Sigmoid colon (tissue), 7 donors: ENCODE data around the gene TSPAN9. TPM values are rescaled to one million over a fixed set of nuclear protein-coding genes. Genes with fewer than 3 reads are reported as not detected.

ENCODE experiments used
- DNase-seq: peaks from one replicate; pipeline ENCODE4 v3.0.0-alpha.2; 2019
- H3K27ac ChIP-seq, 4 donors: fragments of 200-600 bp; sonication (generic); one replicate each; pipeline ENCODE4 v1.5.1; 2016 to 2019; ENCODE audit warnings: mild to moderate bottlenecking in 1 of 4
- H3K27me3 ChIP-seq, 3 donors: fragments of 200-600 bp; sonication (generic); one replicate each; pipeline ENCODE4 v1.5.1; 2019; ENCODE audit warnings: mild to moderate bottlenecking in 1 of 3
- H3K36me3 ChIP-seq, 4 donors: fragments of 200-600 bp; sonication (generic); one replicate each; pipeline ENCODE4 v1.5.1; 2016 to 2019
- H3K4me1 ChIP-seq, 4 donors: fragments of 200-600 bp; sonication (generic); one replicate each; pipeline ENCODE4 v1.5.1; 2017 to 2019
- H3K4me3 ChIP-seq, 4 donors: fragments of 200-600 bp; sonication (generic); one replicate each; pipeline ENCODE4 v1.5.1; 2017 to 2019; ENCODE audit warnings: mild to moderate bottlenecking in 2 of 4, moderate library complexity in 1 of 4
- H3K9me3 ChIP-seq, 4 donors: fragments of 200-600 bp in 3 of 4; sonication (generic) in 3 of 4; one replicate each; pipeline versions ENCODE4 v1.5.1 to v1.6.1; 2013 to 2019
- EP300 ChIP-seq, 4 donors: sonication (generic); formaldehyde crosslinking; IDR thresholded peaks; one replicate each; pipeline ENCODE4 v1.6.1; 2017; ENCODE audit warnings: antibody characterized with exemption in 4 of 4
- POLR2A ChIP-seq, 2 donors: fragments of 450-650 bp; IDR thresholded peaks; one replicate each; pipeline ENCODE4 v1.6.1; 2016; ENCODE audit warnings: antibody characterized with exemption in 2 of 2, mild to moderate bottlenecking in 2 of 2, moderate library complexity in 2 of 2
- POLR2AphosphoS5 ChIP-seq, 4 donors: sonication (generic); formaldehyde crosslinking; IDR thresholded peaks; one replicate each; pipeline ENCODE4 v1.6.1; 2017; ENCODE audit warnings: antibody characterized with exemption in 4 of 4
- WGBS, 2 donors: extraction: QIAGEN DNeasy Blood & Tissue Kit; methylation state at CpG; one replicate each; pipeline ENCODE4 v1.1.7; 2013; 5-methylcytosine and 5-hydroxymethylcytosine counted together
- intact Hi-C: fragments of 100-400 bp; cut with DNase I; formaldehyde crosslinking; loops from one replicate; pipeline ENCODE4 v1.15.1; 2023
- polyA plus RNA-seq, 3 donors: library from polyadenylated mRNA; stranded (reverse); fragments of 200-250 nt; gene quantifications; one replicate each; pipeline ENCODE4 v1.2.3, GENCODE V29; 2013
- total RNA-seq, 4 donors: library from RNA; depleted of rRNA; stranded (reverse); fragments of >200 nt; gene quantifications; one replicate each; pipeline ENCODE4 v1.1.0, GENCODE V29; 2016
- TF ChIP-seq, protein P1 (sequence below), 4 experiments: fragments of 450-650 bp in 3 of 4; fragments of 200-600 bp in 1 of 4; IDR thresholded peaks; one replicate each; pipeline ENCODE4 v1.5.1; 2016 to 2019; ENCODE audit warnings: antibody characterized with exemption in 4 of 4, mild to moderate bottlenecking in 3 of 4, moderate library complexity in 2 of 4
- donor health status: healthy with polysubstance abuse.
- donor health status: Bipolar disorder and iron deficiency.
- donor health status: healthy.

The TSPAN9 gene
- total and polyA plus RNA-seq, 7 donors = 0.92 to 28.0 (median 18.2) TPM

DNA sequence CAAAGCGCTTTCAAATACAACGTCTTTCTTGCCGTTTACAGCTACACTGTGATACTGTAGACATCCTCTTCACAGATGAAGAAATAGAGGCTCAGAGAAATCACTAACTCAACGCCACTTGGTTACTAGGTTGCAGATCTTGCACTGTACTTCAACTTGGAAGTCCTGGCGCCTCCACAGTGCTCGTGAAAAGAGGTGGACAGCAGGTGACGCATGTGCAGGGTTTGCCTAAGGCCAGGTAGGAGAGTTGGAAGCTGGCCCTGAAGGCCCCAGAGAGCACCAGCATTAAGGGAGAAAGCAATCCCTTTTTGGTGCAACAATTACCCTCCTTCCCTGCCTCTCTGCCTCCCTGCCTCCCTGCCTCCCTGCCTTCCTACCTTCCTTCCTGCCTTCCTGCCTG, 22.8 kb upstream of the TSPAN9 start:
- no peak for DNase-seq
- intact Hi-C loops = no loop called here
- Histone ChIP-seq H3K4me1 (peaks cover 0 to 23% (median 18%) of the 10 kb centered on the region in 4 donors), H3K36me3 (no peaks in the 10 kb centered on the region), H3K27ac (peak overlapping the region in 2 of 4 donors; percentile 76 to 78), H3K27me3 (no peaks in the 10 kb centered on the region), H3K4me3 (no peak overlapping the region), H3K9me3 (no peaks in the 10 kb centered on the region)
- WGBS, 2 donors = 78 to 84% methylated on average over 7 of the region's 7 CpGs
- TF ChIP-seq POLR2AphosphoS5 (IDR thresholded peaks at IDR 0.05) (no peak), POLR2A (IDR thresholded peaks at IDR 0.05) (no peak), EP300 (IDR thresholded peaks at IDR 0.05) (no peak)
- TF ChIP-seq, protein P1, sequence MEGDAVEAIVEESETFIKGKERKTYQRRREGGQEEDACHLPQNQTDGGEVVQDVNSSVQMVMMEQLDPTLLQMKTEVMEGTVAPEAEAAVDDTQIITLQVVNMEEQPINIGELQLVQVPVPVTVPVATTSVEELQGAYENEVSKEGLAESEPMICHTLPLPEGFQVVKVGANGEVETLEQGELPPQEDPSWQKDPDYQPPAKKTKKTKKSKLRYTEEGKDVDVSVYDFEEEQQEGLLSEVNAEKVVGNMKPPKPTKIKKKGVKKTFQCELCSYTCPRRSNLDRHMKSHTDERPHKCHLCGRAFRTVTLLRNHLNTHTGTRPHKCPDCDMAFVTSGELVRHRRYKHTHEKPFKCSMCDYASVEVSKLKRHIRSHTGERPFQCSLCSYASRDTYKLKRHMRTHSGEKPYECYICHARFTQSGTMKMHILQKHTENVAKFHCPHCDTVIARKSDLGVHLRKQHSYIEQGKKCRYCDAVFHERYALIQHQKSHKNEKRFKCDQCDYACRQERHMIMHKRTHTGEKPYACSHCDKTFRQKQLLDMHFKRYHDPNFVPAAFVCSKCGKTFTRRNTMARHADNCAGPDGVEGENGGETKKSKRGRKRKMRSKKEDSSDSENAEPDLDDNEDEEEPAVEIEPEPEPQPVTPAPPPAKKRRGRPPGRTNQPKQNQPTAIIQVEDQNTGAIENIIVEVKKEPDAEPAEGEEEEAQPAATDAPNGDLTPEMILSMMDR (IDR thresholded peaks at IDR 0.05) = no peak

DNA sequence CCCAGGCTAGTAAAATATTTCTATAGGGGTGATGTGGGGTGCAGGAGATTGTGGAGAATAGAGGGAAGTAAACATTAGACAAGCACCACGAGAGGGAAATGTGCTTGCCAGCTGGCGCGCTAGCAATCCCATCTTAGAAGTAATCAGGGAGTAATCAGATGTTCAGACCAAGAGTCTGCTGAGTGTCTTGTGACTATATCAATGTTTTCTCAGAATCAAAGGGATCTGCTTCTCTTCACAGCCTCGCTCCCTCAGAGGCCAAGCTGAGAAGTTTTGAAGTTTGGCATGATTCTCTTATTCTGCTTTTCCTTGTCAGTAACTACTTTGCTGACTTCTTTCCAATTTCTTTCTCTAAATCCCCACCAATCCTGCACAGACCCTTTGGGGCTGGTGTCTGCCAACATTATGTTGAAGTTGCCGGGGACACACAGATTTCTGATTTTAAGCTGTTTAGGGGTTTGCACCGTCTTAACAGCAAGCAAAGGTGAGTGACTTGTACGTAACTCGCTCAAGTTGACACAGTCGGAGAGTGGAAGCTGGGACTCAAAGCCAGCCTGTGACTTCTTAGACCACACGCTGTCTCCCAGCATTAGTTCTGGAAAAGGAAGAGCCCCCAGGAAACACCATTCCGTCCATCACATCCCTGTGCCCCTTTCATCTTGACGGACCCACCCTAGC, 22.0 kb upstream of the TSPAN9 start:
- H3K27me3 ChIP-seq = no peaks in the 10 kb centered on the region
- TF ChIP-seq POLR2A (IDR thresholded peaks at IDR 0.05) (no peak), EP300 (IDR thresholded peaks at IDR 0.05) (peak in 1 of 4 donors; percentile 45), POLR2AphosphoS5 (IDR thresholded peaks at IDR 0.05) (peak; percentile 34 to 79 (median 74))
- TF ChIP-seq, protein P1 (IDR thresholded peaks at IDR 0.05) = no peak
- DNase-seq = peak; percentile 84
- intact Hi-C loops = no loop called here
- 68 to 69% methylated on average over 12 of the region's 12 CpGs for WGBS, 2 donors
- H3K9me3 ChIP-seq = no peaks in the 10 kb centered on the region
- H3K36me3 ChIP-seq = no peaks in the 10 kb centered on the region
- peaks cover 0 to 23% (median 18%) of the 10 kb centered on the region in 4 donors for H3K4me1 ChIP-seq
- peak overlapping the region in 2 of 4 donors; percentile 6 to 19 for H3K4me3 ChIP-seq
- peak overlapping the region in 3 of 4 donors; percentile 64 to 78 (median 76) for H3K27ac ChIP-seq

DNA sequence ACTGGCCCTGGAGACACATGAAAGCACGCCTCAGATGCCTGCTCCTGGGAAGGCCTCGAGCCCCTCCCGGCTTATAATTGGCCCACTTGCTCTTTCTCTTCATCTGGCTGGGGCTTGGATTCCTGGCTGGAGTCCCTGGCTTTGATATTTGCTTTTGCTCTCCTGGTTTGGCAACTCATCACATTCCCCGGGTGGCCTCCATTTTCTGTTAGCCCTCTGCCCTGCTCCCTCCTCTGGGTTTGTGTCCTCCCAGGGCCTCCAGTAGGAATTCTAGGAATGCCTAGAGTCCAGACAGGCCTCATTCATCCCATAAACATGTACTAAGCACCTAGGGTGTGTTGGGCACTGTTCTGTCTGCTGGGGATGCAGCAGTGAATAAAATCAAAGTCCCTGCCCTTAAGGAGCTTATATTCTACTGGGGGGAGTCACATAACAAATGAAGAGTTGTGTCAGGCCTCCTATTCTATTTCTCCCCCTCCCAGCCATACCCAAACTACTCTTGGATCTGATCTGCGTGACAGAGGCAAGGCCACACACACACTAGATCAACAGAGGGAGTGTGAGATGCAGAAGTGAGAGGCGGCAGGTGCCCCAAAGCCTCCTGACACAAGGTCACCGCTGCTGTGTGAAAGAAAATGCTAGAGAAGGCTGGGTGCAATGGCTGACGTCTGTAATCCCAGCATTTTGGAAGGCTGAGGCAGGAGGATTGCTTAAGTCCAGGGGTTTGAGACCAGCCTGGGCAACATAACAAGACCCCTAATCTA, 21.3 kb upstream of the TSPAN9 start:
- 69 to 80% methylated on average over 8 of the region's 8 CpGs for WGBS, 2 donors
- intact Hi-C loops = no loop called here
- TF ChIP-seq, protein P1 (IDR thresholded peaks at IDR 0.05) = no peak
- TF ChIP-seq POLR2AphosphoS5 (IDR thresholded peaks at IDR 0.05) = no peak
- TF ChIP-seq EP300 (IDR thresholded peaks at IDR 0.05) = no peak
- TF ChIP-seq POLR2A (IDR thresholded peaks at IDR 0.05) = no peak
- H3K4me3 ChIP-seq = peak overlapping the region in 1 of 4 donors; percentile 6
- H3K9me3 ChIP-seq = no peaks in the 10 kb centered on the region
- no peaks in the 10 kb centered on the region for H3K27me3 ChIP-seq
- no peaks in the 10 kb centered on the region for H3K36me3 ChIP-seq
- peaks cover 0 to 25% (median 18%) of the 10 kb centered on the region in 4 donors for H3K4me1 ChIP-seq
- DNase-seq = no peak
- peak overlapping the region in 3 of 4 donors; percentile 64 to 78 (median 76) for H3K27ac ChIP-seq

DNA sequence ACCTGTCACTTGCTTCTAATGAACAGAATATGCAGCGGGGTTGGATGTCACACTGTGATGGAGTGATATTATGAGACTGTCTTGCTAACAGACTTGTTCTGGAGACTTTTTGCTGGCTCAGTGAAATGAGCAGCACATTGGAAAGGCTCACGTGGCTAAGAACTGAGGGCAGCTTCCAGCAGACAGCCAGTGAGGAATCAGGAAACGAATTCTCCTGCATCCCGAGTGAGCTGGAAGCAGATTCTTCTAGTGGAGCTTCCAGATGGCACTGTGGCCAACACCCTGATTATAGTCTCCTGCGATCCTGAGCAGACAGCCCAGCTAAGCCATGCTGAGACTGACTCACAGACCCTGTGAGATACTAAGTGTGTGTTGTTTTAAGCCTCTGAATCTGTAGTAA, 16.1 kb upstream of the TSPAN9 start:
- Histone ChIP-seq H3K27ac (no peak overlapping the region), H3K9me3 (peaks cover 0 to 2% (median 0%) of the 10 kb centered on the region in 4 donors), H3K27me3 (no peaks in the 10 kb centered on the region), H3K36me3 (no peaks in the 10 kb centered on the region), H3K4me3 (no peak overlapping the region), H3K4me1 (peaks cover 0 to 17% (median 6%) of the 10 kb centered on the region in 4 donors)
- TF ChIP-seq, protein P1 (IDR thresholded peaks at IDR 0.05) = no peak
- TF ChIP-seq EP300 (IDR thresholded peaks at IDR 0.05) (no peak), POLR2A (IDR thresholded peaks at IDR 0.05) (no peak), POLR2AphosphoS5 (IDR thresholded peaks at IDR 0.05) (no peak)
- intact Hi-C loops = no loop called here
- DNase-seq = no peak
- WGBS, 2 donors = 51 to 68% methylated on average over 5 of the region's 5 CpGs
